Natural killer cell (primary cell): ENCODE results near the gene VGLL4. TPM values are rescaled to one million over a fixed set of nuclear protein-coding genes. Genes with fewer than 3 reads are reported as not detected.

ENCODE experiments used
- ATAC-seq, 3 donors: fragments of 150-1000 bp in 2 of 3; fragments of 200-7000 bp in 1 of 3; cut with Tn5 transposase; 1 replicate in 1 of 3; 2 replicates in 2 of 3; pipeline ENCODE4 v1.10.0; 2021; ENCODE audit warnings: mild to moderate bottlenecking in 2 of 3, moderate library complexity in 2 of 3
- DNase-seq, 2 donors: peaks; one replicate each; pipeline versions ENCODE4 v3.0.0 to v3.0.0-alpha.2; 2013 to 2021; ENCODE audit warnings: mixed read lengths in 1 of 2
- H3K27ac ChIP-seq: one replicate; pipeline ENCODE4 v1.5.1; 2013; ENCODE audit warnings: mild to moderate bottlenecking, low read length
- H3K27me3 ChIP-seq: one replicate; pipeline ENCODE4 v1.6.1; 2013; ENCODE audit warnings: low read length; ENCODE audit not compliant: control insufficient read depth, insufficient read depth
- H3K36me3 ChIP-seq: one replicate; pipeline ENCODE4 v1.6.1; 2013; ENCODE audit warnings: low read length; ENCODE audit not compliant: control insufficient read depth, insufficient read depth
- H3K4me1 ChIP-seq: one replicate; pipeline ENCODE4 v1.6.1; 2013; ENCODE audit warnings: low read length; ENCODE audit not compliant: control insufficient read depth, insufficient read depth
- H3K4me3 ChIP-seq: one replicate; pipeline ENCODE4 v1.5.1; 2013; ENCODE audit warnings: low read length
- H3K9me3 ChIP-seq: one replicate; pipeline ENCODE4 v1.6.1; 2013; ENCODE audit warnings: low read length; ENCODE audit not compliant: control insufficient read depth, insufficient read depth
- H3K27ac Mint-ChIP-seq, 2 donors: one replicate each; pipeline ENCODE4 v1.8.0; 2022; ENCODE audit warnings: mild to moderate bottlenecking in 2 of 2, mixed read lengths in 2 of 2, moderate library complexity in 1 of 2
- H3K27me3 Mint-ChIP-seq, 2 donors: one replicate each; pipeline ENCODE4 v1.8.0; 2022; ENCODE audit warnings: low read depth in 2 of 2, mixed read lengths in 2 of 2
- H3K36me3 Mint-ChIP-seq: one replicate; pipeline ENCODE4 v1.8.0; 2022; ENCODE audit warnings: mixed read lengths
- H3K4me1 Mint-ChIP-seq, 2 donors: one replicate each; pipeline ENCODE4 v1.8.0; 2022; ENCODE audit warnings: mixed read lengths in 2 of 2
- H3K4me3 Mint-ChIP-seq: one replicate; pipeline ENCODE4 v1.8.0; 2022; ENCODE audit warnings: mild to moderate bottlenecking, moderate library complexity, mixed read lengths
- H3K9me3 Mint-ChIP-seq, 2 donors: one replicate each; pipeline ENCODE4 v1.8.0; 2022; ENCODE audit warnings: mixed read lengths in 2 of 2
- WGBS: methylation state at CpG from one replicate; pipeline ENCODE4 v1.1.7; 2013; ENCODE audit warnings: missing lambda C conversion rate; ENCODE audit not compliant: insufficient coverage; 5-methylcytosine and 5-hydroxymethylcytosine counted together
- intact Hi-C: fragments of 100-400 bp; cut with micrococcal nuclease; formaldehyde crosslinking; loops from one replicate; pipeline ENCODE4 v1.14.2; 2022
- total RNA-seq, 4 donors: library from RNA; stranded (reverse); fragments of 120-200 nt in 1 of 4; gene quantifications; one replicate each; pipeline versions ENCODE4 v1.2.3 to v1.2.4, GENCODE V29; 2013 to 2022
- TF ChIP-seq, protein P1 (sequence below): fragments of 200-600 bp; IDR thresholded peaks from one replicate; pipeline ENCODE4 v1.8.0; 2022; ENCODE audit warnings: antibody characterized with exemption

The VGLL4 gene
- total RNA-seq, 3 donors from 2014 or later (not counting 1 experiment from before 2014, with no cell fraction given), result 29.5 to 42.8 (median 34.6) TPM

DNA sequence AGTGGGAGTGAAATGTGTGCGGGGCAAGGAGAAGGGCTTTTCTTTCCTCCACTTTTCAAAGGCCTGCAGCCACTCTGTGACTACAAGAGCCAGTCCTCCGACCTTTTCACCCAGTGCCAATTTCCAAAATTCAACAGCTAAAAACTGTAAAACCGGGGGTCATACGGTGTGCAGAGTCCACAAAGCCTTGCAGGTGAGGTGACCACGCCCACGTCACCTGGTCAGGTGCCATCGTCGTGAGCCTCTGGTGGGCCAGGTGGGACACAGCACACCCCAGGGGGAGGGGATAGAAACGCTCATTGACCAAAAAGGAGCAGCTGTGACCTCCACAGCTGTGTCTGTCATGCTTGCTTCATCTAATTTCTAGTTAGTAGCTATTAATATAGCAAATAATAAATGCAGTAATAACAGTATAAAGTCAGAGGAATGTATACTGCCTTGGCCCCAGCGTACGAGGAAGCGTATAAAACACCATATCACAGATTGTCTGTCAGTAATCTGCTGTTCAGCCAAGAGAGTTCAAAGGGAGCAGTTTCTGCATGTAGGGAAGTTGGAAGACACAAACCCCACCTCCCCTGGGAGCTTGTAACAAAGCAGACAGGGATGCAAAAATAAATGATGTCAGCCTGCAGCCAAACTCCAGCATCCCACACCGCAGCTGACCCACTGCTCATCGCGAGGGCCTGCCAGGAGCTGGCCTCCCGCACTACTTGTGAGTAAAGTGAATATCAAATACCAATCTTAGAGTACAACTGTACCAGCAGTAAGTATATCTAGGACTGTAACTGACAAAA is 86.7 kb downstream of the VGLL4 start:
- H3K4me1 Mint-ChIP-seq, result peaks cover 8 to 25% of the 10 kb centered on the region in 2 donors
- DNase-seq (no peak), ATAC-seq (no peak)
- H3K27ac ChIP-seq, result no peak overlapping the region
- H3K9me3 ChIP-seq, result no peaks in the 10 kb centered on the region
- TF ChIP-seq, protein P1, sequence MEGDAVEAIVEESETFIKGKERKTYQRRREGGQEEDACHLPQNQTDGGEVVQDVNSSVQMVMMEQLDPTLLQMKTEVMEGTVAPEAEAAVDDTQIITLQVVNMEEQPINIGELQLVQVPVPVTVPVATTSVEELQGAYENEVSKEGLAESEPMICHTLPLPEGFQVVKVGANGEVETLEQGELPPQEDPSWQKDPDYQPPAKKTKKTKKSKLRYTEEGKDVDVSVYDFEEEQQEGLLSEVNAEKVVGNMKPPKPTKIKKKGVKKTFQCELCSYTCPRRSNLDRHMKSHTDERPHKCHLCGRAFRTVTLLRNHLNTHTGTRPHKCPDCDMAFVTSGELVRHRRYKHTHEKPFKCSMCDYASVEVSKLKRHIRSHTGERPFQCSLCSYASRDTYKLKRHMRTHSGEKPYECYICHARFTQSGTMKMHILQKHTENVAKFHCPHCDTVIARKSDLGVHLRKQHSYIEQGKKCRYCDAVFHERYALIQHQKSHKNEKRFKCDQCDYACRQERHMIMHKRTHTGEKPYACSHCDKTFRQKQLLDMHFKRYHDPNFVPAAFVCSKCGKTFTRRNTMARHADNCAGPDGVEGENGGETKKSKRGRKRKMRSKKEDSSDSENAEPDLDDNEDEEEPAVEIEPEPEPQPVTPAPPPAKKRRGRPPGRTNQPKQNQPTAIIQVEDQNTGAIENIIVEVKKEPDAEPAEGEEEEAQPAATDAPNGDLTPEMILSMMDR, result no peak
- no peaks in the 10 kb centered on the region for H3K36me3 Mint-ChIP-seq
- intact Hi-C loops, result no loop called here
- H3K27ac Mint-ChIP-seq, result peak overlapping the region; percentile 39 to 67
- H3K27me3 ChIP-seq, result no peaks in the 10 kb centered on the region
- H3K4me3 Mint-ChIP-seq, result no peak overlapping the region
- H3K27me3 Mint-ChIP-seq, result no peaks in the 10 kb centered on the region
- H3K4me3 ChIP-seq, result no peak overlapping the region
- 94% methylated on average over 12 of the region's 16 CpGs for WGBS
- H3K4me1 ChIP-seq, result no peaks in the 10 kb centered on the region
- H3K36me3 ChIP-seq, result peaks cover 48% of the 10 kb centered on the region
- H3K9me3 Mint-ChIP-seq, result no peaks in the 10 kb centered on the region

DNA sequence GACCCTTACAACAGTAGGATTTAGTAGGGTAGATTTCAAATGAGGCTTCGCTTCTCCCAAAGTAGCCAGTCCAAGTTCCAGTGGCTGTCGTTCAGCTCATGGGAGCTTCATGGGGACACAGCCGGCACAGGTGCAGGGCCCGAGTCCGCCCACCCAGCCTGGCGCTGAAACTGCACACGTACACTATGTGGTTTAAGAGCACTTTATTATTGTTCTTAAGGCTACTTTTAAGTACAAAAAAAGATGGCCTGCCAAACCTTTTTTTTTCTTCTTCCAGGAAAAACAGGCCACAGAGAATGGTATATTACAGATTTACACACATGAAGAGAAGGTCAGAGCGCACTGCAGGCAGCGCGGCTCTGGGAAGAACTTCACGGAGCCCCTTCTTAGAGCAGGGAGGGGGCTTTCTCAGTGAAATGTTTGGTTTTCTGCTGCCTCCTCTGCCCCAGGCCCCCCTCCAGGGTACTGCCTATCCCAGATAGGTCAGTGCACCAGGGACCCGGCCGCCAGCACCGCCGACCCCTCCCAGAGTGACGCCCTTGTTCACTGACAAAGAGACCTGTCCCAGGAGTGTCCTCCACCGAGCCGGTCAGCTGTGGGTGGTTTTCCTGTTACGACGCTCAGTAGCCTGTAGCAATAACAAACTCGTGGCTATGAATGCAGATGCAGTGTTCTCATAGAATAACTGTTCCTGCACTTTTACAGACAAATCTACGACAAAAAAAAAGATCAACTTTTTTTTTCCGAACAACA is 87.7 kb downstream of the VGLL4 start:
- no peak overlapping the region for H3K4me3 Mint-ChIP-seq

DNA sequence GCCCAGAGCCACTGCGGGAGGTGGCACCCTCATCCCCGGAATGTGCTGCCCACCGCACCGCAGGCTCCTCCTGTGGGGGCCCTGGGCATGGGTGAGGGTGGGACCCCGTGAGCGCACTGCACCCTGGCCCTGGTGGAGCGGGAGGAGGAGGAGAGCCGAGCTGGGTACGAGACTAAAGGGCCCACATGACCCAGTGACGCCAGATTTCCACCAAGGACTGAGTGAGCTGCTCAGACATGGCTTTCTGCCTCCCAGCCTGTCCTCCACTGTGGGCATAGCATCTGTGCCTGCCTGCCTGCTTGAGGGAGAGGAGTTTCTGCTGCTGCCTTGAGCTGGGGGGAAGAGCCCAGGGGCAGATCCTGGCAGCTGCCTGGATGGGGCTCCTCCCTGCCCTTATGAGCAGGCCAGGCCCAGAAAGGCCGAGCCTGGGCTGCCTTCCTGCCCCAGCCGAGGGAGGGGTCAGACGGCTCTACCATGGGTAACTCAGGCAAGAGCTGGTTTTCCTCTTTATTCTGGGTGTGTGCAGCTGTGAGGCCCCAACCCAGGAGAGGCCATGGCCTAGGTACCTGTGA is 88.4 kb downstream of the VGLL4 start:
- TF ChIP-seq, protein P1, result no peak
- intact Hi-C loops, result no loop called here
- H3K4me3 ChIP-seq, result no peak overlapping the region
- H3K27ac ChIP-seq, result no peak overlapping the region
- no peaks in the 10 kb centered on the region for H3K9me3 ChIP-seq
- peaks cover 18 to 28% of the 10 kb centered on the region in 2 donors for H3K4me1 Mint-ChIP-seq
- no peaks in the 10 kb centered on the region for H3K27me3 ChIP-seq
- no peak for ATAC-seq
- H3K9me3 Mint-ChIP-seq, result no peaks in the 10 kb centered on the region
- no peaks in the 10 kb centered on the region for H3K4me1 ChIP-seq
- H3K27ac Mint-ChIP-seq, result no peak overlapping the region
- WGBS, result 96% methylated on average over 13 of the region's 13 CpGs
- DNase-seq, result no peak
- H3K4me3 Mint-ChIP-seq, result no peak overlapping the region
- H3K27me3 Mint-ChIP-seq, result no peaks in the 10 kb centered on the region
- no peaks in the 10 kb centered on the region for H3K36me3 Mint-ChIP-seq
- H3K36me3 ChIP-seq, result peaks cover 46% of the 10 kb centered on the region

More for the DNA sequence above, 87.7 kb downstream of the VGLL4 start:
- peaks cover 11 to 28% of the 10 kb centered on the region in 2 donors for H3K4me1 Mint-ChIP-seq
- H3K27me3 Mint-ChIP-seq, result no peaks in the 10 kb centered on the region
- no peaks in the 10 kb centered on the region for H3K9me3 Mint-ChIP-seq
- Histone ChIP-seq H3K4me1 (no peaks in the 10 kb centered on the region), H3K9me3 (no peaks in the 10 kb centered on the region), H3K27me3 (no peaks in the 10 kb centered on the region), H3K36me3 (peaks cover 48% of the 10 kb centered on the region), H3K4me3 (no peak overlapping the region), H3K27ac (no peak overlapping the region)
- TF ChIP-seq, protein P1, result no peak
- no peaks in the 10 kb centered on the region for H3K36me3 Mint-ChIP-seq
- DNase-seq, result no peak
- no peak for ATAC-seq
- WGBS, result 88% methylated on average over 21 of the region's 23 CpGs
- H3K27ac Mint-ChIP-seq, result peak overlapping the region; percentile 39 to 67
- intact Hi-C loops, result no loop called here
